ENCODE results near the gene PDZD7.

GRCh38 chr10:100997360-100998182, 33.4 kb downstream of the PDZD7 start:
- TF ChIP-seq TOX (CRISPR knock-in tag; IDR thresholded peaks at IDR 0.05; ENCODE audit: borderline replicate concordance) = no peak
- TF ChIP-seq ZFP3 (CRISPR knock-in tag; IDR thresholded peaks at IDR 0.05) = peak; percentile 94
- no peak for TF ChIP-seq GLIS3 (CRISPR knock-in tag; IDR thresholded peaks at IDR 0.05)
- TF ChIP-seq CREB5 (CRISPR knock-in tag; IDR thresholded peaks at IDR 0.05; ENCODE audit: low read depth) = no peak
- TF ChIP-seq ZFP30 (CRISPR knock-in tag; IDR thresholded peaks at IDR 0.05) = no peak
- TF ChIP-seq ARNTL (CRISPR knock-in tag; IDR thresholded peaks at IDR 0.05; ENCODE audit: borderline replicate concordance, low read depth) = no peak
- TF ChIP-seq PATZ1 (CRISPR knock-in tag; IDR thresholded peaks at IDR 0.05; ENCODE audit: borderline replicate concordance) = no peak
- no peak for TF ChIP-seq RARB (CRISPR knock-in tag; IDR thresholded peaks at IDR 0.05)
- TF ChIP-seq OSR1 (CRISPR knock-in tag; IDR thresholded peaks at IDR 0.05) = no peak
- no peak for TF ChIP-seq ESRRG (CRISPR knock-in tag; IDR thresholded peaks at IDR 0.05)

Measured in SK-N-SH treated with all-trans-retinoic acid at 6 μM for 48 hours (cell line).